GM19328 (cell line): Measurements from ENCODE around the gene MTURN.
"Not testable (repeated sequence)": the region's sequence is repeated elsewhere in the genome, so short reads cannot be mapped to it uniquely, and the experiment has no call there.

ENCODE experiments used
- ATAC-seq: cut with Tn5 transposase; IDR thresholded peaks from one replicate; pipeline ENCODE4 v1.9.1; 2021; ENCODE audit warnings: mild to moderate bottlenecking, moderate library complexity; ENCODE audit not compliant: unreplicated experiment

MTURN gene

GRCh38 chr7:30177186-30177585, 42.4 kb downstream of the MTURN start:
- no peak for ATAC-seq

GRCh38 chr7:30177965-30178364, 43.2 kb downstream of the MTURN start:
- no peak for ATAC-seq

GRCh38 chr7:30178748-30179436, 44.1 kb downstream of the MTURN start:
- peak; percentile 72 for ATAC-seq

GRCh38 chr7:30180718-30181117, 45.9 kb downstream of the MTURN start:
- no peak for ATAC-seq

- ATAC-seq = no peak
These were observed 46.4 kb downstream of the MTURN start for GRCh38 chr7:30181211-30181610.

GRCh38 chr7:30181736-30182522, 47.1 kb downstream of the MTURN start:
- ATAC-seq = no peak

GRCh38 chr7:30182814-30183213, 48.0 kb downstream of the MTURN start:
- no peak for ATAC-seq

- ATAC-seq = no peak
These were observed 49.1 kb downstream of the MTURN start for GRCh38 chr7:30183749-30184369.

- ATAC-seq = no peak
These were observed 50.2 kb downstream of the MTURN start for GRCh38 chr7:30184791-30185487.

GRCh38 chr7:30185496-30185895, 50.7 kb downstream of the MTURN start:
- no peak for ATAC-seq

GRCh38 chr7:30186725-30187124, 51.9 kb downstream of the MTURN start:
- no peak for ATAC-seq

GRCh38 chr7:30187513-30187912, 52.7 kb downstream of the MTURN start:
- ATAC-seq = no peak

- ATAC-seq = not testable (repeated sequence)
These were observed 53.6 kb downstream of the MTURN start for GRCh38 chr7:30188381-30188780.

- ATAC-seq = no peak
These were observed 54.0 kb downstream of the MTURN start for GRCh38 chr7:30188811-30189210.

- no peak for ATAC-seq
These were observed 57.0 kb downstream of the MTURN start for GRCh38 chr7:30191809-30192208.

- no peak for ATAC-seq
These were observed 58.7 kb downstream of the MTURN start for GRCh38 chr7:30193336-30193943.

- no peak for ATAC-seq
These were observed 61.6 kb downstream of the MTURN start for GRCh38 chr7:30196408-30196807.

GRCh38 chr7:30197438-30197837, 62.7 kb downstream of the MTURN start:
- ATAC-seq = no peak

GRCh38 chr7:30199271-30199670, 64.5 kb downstream of the MTURN start:
- ATAC-seq = no peak

GRCh38 chr7:30200591-30200990, 65.8 kb downstream of the MTURN start:
- no peak for ATAC-seq

- peak; percentile 76 for ATAC-seq
These were observed 66.4 kb downstream of the MTURN start for GRCh38 chr7:30201161-30201666.
